SU-DHL-6 (cell line): ENCODE data around the gene OSTM1.

Source experiments
- H2AFZ ChIP-seq: fragments of 200-600 bp; sonication (generic); 2 replicates; pipeline ENCODE4 v1.6.1; 2014; ENCODE audit warnings: low read depth, mild to moderate bottlenecking, moderate library complexity, mixed read lengths, antibody characterized with exemption, low read length; ENCODE audit not compliant: severe bottlenecking
- H3F3A ChIP-seq: fragments of 200-600 bp; shearing (Covaris generic); 2 replicates; pipeline ENCODE4 v1.6.0; 2016; ENCODE audit warnings: antibody characterized with exemption, mild to moderate bottlenecking; ENCODE audit not compliant: insufficient read depth
- H3K27ac ChIP-seq: fragments of 200-600 bp; sonication (generic); 2 replicates; pipeline ENCODE4 v1.5.1; 2016; ENCODE audit warnings: low read depth, mild to moderate bottlenecking, low read length, moderate library complexity, mixed read lengths
- H3K27me3 ChIP-seq: fragments of 200-600 bp; sonication (generic), shearing (Covaris generic); 2 replicates; pipeline ENCODE4 v1.6.0; 2014; ENCODE audit warnings: mild to moderate bottlenecking, low read length
- H3K36me3 ChIP-seq: fragments of 200-600 bp; sonication (generic); 2 replicates; pipeline ENCODE4 v1.6.1; 2014; ENCODE audit warnings: mild to moderate bottlenecking, low read length, mixed read lengths
- H3K4me2 ChIP-seq: fragments of 300-600, 200-600 bp; shearing (Covaris generic), sonication (generic); 2 replicates; pipeline ENCODE4 v1.6.0; 2014; ENCODE audit warnings: low read length, low read depth, mild to moderate bottlenecking; ENCODE audit not compliant: poor library complexity, severe bottlenecking
- H3K4me3 ChIP-seq: fragments of 200-600 bp; sonication (generic); 2 replicates; pipeline ENCODE4 v1.5.1; 2014; ENCODE audit warnings: antibody characterized with exemption, low read length, mild to moderate bottlenecking, mixed read lengths; ENCODE audit not compliant: insufficient read depth, poor library complexity, severe bottlenecking
- H3K79me2 ChIP-seq: fragments of 200-600 bp; sonication (generic); 2 replicates; pipeline ENCODE4 v1.6.1; 2014; ENCODE audit warnings: mild to moderate bottlenecking, low read length, moderate library complexity; ENCODE audit not compliant: insufficient read depth
- H3K9ac ChIP-seq: fragments of 200-600 bp; sonication (generic); 2 replicates; pipeline ENCODE4 v1.7.0; 2014; ENCODE audit warnings: mild to moderate bottlenecking, low read length
- H3K9me2 ChIP-seq: fragments of 200-600 bp; sonication (generic); replicated peaks from 2 replicates; pipeline ENCODE4 v1.6.1; 2014; ENCODE audit warnings: low read length; ENCODE audit not compliant: insufficient read depth
- H3K9me3 ChIP-seq: fragments of 200-600 bp; sonication (generic); 2 replicates; pipeline ENCODE4 v1.6.1; 2014; ENCODE audit warnings: low read length, mixed read lengths; ENCODE audit not compliant: insufficient read depth
- H4K20me1 ChIP-seq: fragments of 200-600 bp; sonication (generic); 2 replicates; pipeline ENCODE4 v1.6.1; 2014; ENCODE audit warnings: low read depth, mild to moderate bottlenecking, antibody characterized with exemption, low read length, moderate library complexity, mixed read lengths
- EZH2phosphoT487 ChIP-seq: fragments of 200-600 bp; sonication (generic), shearing (Covaris generic); conservative IDR thresholded peaks from 2 replicates; pipeline ENCODE4 v1.6.1; 2018; ENCODE audit warnings: mild to moderate bottlenecking, antibody characterized with exemption, low read length, moderate library complexity, mixed read lengths
- TF ChIP-seq, protein P1 (sequence below): fragments of 200-600 bp; sonication (generic); IDR thresholded peaks from one replicate; pipeline ENCODE4 v1.5.1; 2017; ENCODE audit warnings: antibody characterized with exemption, mild to moderate bottlenecking, low read length, moderate library complexity; ENCODE audit not compliant: insufficient read depth, poor library complexity, severe bottlenecking

OSTM1 gene

GRCh38 chr6:108091288-108091687 lies 16.7 kb upstream of the OSTM1 start:
- Histone ChIP-seq H2AFZ (no peak overlapping the region), H3K27me3 (no peaks in the 10 kb centered on the region)
- TF ChIP-seq, protein P1, sequence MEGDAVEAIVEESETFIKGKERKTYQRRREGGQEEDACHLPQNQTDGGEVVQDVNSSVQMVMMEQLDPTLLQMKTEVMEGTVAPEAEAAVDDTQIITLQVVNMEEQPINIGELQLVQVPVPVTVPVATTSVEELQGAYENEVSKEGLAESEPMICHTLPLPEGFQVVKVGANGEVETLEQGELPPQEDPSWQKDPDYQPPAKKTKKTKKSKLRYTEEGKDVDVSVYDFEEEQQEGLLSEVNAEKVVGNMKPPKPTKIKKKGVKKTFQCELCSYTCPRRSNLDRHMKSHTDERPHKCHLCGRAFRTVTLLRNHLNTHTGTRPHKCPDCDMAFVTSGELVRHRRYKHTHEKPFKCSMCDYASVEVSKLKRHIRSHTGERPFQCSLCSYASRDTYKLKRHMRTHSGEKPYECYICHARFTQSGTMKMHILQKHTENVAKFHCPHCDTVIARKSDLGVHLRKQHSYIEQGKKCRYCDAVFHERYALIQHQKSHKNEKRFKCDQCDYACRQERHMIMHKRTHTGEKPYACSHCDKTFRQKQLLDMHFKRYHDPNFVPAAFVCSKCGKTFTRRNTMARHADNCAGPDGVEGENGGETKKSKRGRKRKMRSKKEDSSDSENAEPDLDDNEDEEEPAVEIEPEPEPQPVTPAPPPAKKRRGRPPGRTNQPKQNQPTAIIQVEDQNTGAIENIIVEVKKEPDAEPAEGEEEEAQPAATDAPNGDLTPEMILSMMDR: no peak
- TF ChIP-seq EZH2phosphoT487: no peak

GRCh38 chr6:108083349-108083748 lies 8.8 kb upstream of the OSTM1 start:
- Histone ChIP-seq H3K4me2 (no peak overlapping the region), H3K36me3 (no peaks in the 10 kb centered on the region), H3K9me2 (no peaks in the 10 kb centered on the region), H4K20me1 (no peaks in the 10 kb centered on the region), H2AFZ (no peak overlapping the region), H3F3A (no peaks in the 10 kb centered on the region), H3K79me2 (no peaks in the 10 kb centered on the region), H3K4me3 (no peak overlapping the region), H3K27ac (no peak overlapping the region), H3K9ac (no peak overlapping the region), H3K27me3 (no peaks in the 10 kb centered on the region), H3K9me3 (no peaks in the 10 kb centered on the region)
- TF ChIP-seq, protein P1: no peak
- no peak for TF ChIP-seq EZH2phosphoT487

More at GRCh38 chr6:108091288-108091687, 16.7 kb upstream of the OSTM1 start:
- no peaks in the 10 kb centered on the region for H3K9me2 ChIP-seq
- no peak overlapping the region for H3K9ac ChIP-seq
- H3K79me2 ChIP-seq: no peaks in the 10 kb centered on the region
- H3K27ac ChIP-seq: no peak overlapping the region
- H3F3A ChIP-seq: no peaks in the 10 kb centered on the region
- no peak overlapping the region for H3K4me2 ChIP-seq
- H3K9me3 ChIP-seq: no peaks in the 10 kb centered on the region
- H3K4me3 ChIP-seq: no peak overlapping the region
- H4K20me1 ChIP-seq: no peaks in the 10 kb centered on the region
- H3K36me3 ChIP-seq: no peaks in the 10 kb centered on the region

- H3K79me2 ChIP-seq: no peaks in the 10 kb centered on the region
- H3K27me3 ChIP-seq: no peaks in the 10 kb centered on the region
- H3K4me2 ChIP-seq: no peak overlapping the region
- no peak overlapping the region for H3K4me3 ChIP-seq
- no peak overlapping the region for H2AFZ ChIP-seq
- TF ChIP-seq EZH2phosphoT487: no peak
- TF ChIP-seq, protein P1: no peak
- H3K9me2 ChIP-seq: no peaks in the 10 kb centered on the region
- no peaks in the 10 kb centered on the region for H3F3A ChIP-seq
- H3K9ac ChIP-seq: no peak overlapping the region
- H3K36me3 ChIP-seq: no peaks in the 10 kb centered on the region
- no peaks in the 10 kb centered on the region for H4K20me1 ChIP-seq
- H3K9me3 ChIP-seq: no peaks in the 10 kb centered on the region
- H3K27ac ChIP-seq: no peak overlapping the region
These were observed 8.0 kb upstream of the OSTM1 start for GRCh38 chr6:108082539-108082938.
